ENCODE measurements around the gene CCL22.
"Not testable (repeated sequence)": the region's sequence is repeated elsewhere in the genome, so short reads cannot be mapped to it uniquely, and the experiment has no call there.

The CCL22 gene

GRCh38 chr16:57358527-57359095 lies at the start of gene CCL22:
TSS of gene CCL22 (plus strand) at chr16:57358783. CDS start at chr16:57358817, 34 bp downstream.
- no peak for DNase-seq

DNA sequence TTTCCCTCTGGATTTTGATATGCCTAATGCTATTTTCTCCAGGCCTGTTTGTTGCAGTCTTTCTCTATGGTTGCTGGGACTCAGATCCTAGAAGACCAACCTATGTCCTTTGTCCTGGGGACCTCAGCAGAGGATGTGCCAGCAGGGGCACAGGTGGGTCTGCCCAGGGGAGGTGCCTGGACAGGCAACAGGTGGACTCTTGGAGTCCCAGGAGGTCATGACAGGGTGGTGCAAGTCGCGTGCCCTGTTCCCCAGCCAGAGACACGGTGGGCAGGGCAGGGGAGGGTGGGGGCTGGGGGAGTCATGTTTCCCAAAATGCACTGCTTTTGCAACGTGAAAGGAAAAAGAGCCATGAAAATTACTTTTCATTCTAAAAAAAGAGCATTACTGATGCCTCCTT lies 47.8 kb upstream of the CCL22 start:
- no peak for DNase-seq

DNA sequence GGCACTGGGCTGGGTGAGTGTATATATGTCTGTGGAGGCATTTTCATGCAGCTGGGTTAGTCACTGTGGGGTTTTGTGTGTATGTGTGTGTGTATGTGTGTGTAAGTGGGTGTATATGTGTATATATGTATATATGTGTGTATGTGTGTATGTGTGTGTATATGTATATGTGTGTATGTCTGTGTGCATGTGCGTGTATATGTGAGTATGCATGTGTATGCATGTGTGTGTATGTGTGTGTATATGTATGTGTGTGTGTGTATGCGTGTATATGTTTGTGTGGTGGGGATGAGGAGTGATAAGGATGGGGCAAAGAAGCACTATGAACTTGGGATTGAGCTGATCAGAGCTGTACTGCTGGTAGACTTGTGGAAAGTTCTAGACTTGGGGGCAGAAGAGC lies 45.1 kb upstream of the CCL22 start:
- DNase-seq = no peak

- no peak for DNase-seq
Observed at GRCh38 chr16:57314161-57314785, 44.3 kb upstream of the CCL22 start.

- no peak for DNase-seq
Observed at GRCh38 chr16:57315416-57315815, 43.2 kb upstream of the CCL22 start.

DNA sequence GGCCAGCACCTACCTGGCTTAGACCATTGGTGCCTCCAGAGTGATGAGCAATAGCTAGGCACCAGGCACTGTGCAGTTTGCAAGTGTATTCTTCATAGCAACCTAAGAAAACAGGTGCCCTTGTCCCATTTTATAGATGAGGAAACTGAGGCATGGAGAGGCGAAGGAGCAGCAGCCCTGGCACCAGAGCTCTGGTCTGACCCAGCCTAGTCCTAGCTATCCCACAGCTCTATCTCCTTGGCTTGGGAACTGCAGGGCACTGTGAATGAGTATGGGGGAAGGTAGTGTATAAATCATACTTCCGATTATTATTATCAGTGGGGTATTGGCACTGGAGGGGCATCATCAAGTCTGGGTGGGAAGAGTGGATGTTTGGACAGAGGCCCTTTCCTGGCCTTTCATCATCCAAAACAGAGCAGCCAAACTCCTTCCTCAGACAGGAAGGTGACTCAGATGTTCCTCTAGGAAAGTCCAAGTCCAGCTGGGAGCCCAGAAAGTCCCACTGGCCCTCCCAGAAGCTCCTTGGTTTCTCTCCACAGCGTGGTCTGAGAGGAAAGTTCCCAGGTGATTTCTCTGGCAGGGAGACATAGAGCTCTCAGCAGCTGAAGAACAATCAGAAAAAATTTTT lies 42.1 kb upstream of the CCL22 start:
- no peak for DNase-seq

- DNase-seq = no peak
Observed at GRCh38 chr16:57318240-57318970, 40.2 kb upstream of the CCL22 start.

DNA sequence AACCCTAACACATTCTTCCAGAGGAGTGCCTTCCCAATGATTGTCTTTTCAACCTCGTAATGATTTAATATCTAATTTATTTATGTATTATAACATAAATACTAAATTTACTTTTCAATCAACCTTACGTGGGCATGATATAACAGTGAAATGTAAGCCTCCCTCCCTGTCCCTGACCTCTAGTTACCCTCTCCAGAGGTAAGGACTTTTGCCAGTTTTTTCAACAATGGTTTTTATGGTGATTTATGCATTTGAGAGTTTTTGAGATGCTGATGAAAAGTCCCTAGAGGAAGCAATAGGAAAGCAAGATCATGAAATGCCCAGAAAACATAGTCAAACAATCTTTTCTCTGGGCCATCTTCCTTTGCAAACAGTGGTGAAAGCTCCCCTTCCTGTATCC lies 38.9 kb upstream of the CCL22 start:
- DNase-seq = no peak

DNA sequence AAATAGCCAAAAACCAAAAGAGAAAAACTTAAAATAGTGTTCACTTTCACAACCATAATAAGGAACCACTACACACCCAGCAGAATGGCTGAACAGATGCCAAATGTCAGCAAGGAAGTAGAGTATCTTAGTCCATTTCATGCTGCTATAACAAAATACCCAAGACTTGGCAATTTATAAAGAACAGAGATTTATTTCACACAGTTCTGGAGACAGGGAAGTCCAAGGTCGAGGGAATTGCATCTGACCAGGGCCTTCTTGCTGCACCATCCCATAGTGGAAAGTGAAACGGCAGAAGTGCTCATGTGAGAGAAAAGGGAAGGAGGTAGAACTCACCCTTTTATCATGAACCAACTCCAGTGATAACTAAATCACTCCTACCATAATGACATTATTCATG lies 33.8 kb upstream of the CCL22 start:
- DNase-seq = no peak

GRCh38 chr16:57325458-57325857 lies 33.1 kb upstream of the CCL22 start:
- no peak for DNase-seq

DNA sequence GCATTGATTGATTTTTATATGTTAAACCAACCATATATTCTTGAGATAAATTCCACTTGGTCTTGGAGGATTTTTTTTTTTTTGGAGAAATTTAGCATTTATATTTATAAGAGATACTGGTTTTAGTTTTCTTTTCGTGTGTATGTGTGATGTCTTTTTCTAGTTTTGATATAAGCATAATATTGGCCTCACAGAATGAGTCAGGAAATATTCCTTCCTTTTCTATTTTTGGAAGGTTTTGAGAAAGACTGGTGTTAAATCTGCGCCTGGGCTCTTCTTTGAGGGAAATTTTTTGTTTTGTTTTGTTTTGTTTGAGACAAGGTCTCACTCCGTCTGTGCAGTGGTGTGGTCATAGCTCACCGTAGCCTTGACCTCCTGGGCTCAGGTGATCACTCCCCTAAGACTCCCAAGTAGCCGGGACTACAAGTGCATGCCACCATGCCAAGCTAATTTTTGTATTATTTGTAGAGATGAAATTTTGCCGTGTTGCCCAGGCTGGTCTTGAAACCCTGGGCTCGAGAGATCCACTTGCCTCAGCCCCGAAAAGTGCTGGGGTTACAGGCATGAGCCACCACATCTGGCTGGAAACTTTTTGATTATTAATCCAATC lies 28.8 kb upstream of the CCL22 start:
- DNase-seq = no peak

GRCh38 chr16:57331355-57331754 lies 27.2 kb upstream of the CCL22 start:
- no peak for DNase-seq

- no peak for DNase-seq
Observed at GRCh38 chr16:57333402-57333801, 25.2 kb upstream of the CCL22 start.

GRCh38 chr16:57335366-57335765 lies 23.2 kb upstream of the CCL22 start:
- no peak for DNase-seq

DNA sequence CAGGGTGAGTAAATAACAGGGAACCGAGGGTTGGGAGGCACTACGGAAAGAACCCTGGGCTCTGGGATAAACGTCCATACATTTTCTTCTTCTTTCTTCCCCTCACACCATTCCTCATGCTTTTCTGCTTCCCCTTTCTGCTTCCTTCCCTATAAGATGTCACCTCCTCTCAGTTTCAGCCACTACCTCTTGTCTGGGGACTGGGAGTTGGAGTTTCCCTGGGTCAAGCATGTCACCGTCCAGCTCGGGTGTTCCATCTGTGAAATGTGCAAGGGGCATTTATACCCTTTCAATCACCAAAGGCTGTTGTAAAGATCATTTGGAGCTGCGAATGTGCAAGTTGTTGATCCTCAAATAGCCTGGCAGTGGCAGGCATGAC lies 17.5 kb upstream of the CCL22 start:
- no peak for DNase-seq

GRCh38 chr16:57341441-57342303 lies 16.9 kb upstream of the CCL22 start:
- DNase-seq = no peak

- DNase-seq = not testable (repeated sequence)
Observed at GRCh38 chr16:57342606-57343005, 16.0 kb upstream of the CCL22 start.

GRCh38 chr16:57343221-57343620 lies 15.4 kb upstream of the CCL22 start:
- DNase-seq = no peak

DNA sequence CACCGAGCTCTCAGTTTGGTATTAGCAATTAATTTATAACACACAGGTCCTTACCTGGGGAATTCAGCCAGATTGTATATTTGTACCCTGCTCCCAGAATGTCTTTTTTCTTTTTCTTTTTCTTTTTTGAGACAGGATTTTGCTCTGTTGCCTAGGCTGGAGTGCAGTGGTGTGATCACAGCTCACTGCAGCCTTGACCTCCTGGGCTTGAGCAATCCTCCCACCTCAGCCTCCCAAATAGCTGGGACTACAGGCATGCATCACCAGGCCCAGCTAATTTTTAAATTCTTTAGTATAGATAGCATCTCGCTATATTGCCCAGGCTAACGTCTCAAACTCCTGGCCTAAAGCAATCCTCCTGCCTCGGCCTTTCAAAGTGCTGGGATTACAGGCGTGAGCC lies 14.5 kb upstream of the CCL22 start:
- not testable (repeated sequence) for DNase-seq

DNA sequence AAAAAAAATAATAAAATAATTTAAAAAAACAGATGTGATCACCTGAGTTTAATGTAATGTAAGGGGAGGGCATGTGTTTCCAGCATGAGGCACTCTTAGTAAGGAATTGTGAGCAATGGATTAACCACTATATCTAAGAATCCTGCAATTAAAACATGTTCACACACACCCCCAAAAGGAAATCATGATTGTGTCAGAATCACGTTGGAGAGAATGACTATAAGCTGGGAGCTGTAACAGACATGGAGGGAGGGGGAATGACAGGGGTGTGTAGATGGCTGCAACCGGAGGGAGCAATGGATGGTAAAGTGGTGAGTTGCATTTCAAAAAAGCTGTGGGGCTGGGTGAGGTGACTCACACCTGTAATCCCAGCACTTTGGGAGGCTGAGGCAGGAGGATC lies 13.6 kb upstream of the CCL22 start:
- no peak for DNase-seq

GRCh38 chr16:57345666-57346204 lies 12.8 kb upstream of the CCL22 start:
- DNase-seq = no peak

- DNase-seq = no peak
Observed at GRCh38 chr16:57347858-57348257, 10.7 kb upstream of the CCL22 start.

Measured in DMS153 (cell line).